GM04504 (cell line): Measurements from ENCODE around the gene DCUN1D1.
A peak's percentile ranks its signal among the peaks of the same experiment; 100 is the strongest.

ENCODE experiments used
- DNase-seq: peaks from one replicate; pipeline ENCODE4 v3.0.0-alpha.2; 2012; ENCODE audit warnings: low read depth

Gene DCUN1D1

GRCh38 chr3:182936239-182936917, 44.0 kb downstream of the DCUN1D1 start:
- no peak for DNase-seq

GRCh38 chr3:182935803-182936202, 44.5 kb downstream of the DCUN1D1 start:
- DNase-seq, result no peak

- no peak for DNase-seq
These were observed 54.4 kb downstream of the DCUN1D1 start for GRCh38 chr3:182925944-182926337.

- peak; percentile 58 for DNase-seq
These were observed 54.9 kb downstream of the DCUN1D1 start for GRCh38 chr3:182925330-182925943.

- no peak for DNase-seq
These were observed 58.5 kb downstream of the DCUN1D1 start for GRCh38 chr3:182921665-182922355.

GRCh38 chr3:182920515-182921084, 59.7 kb downstream of the DCUN1D1 start:
- DNase-seq, result no peak

GRCh38 chr3:182919866-182920357, 60.4 kb downstream of the DCUN1D1 start:
- no peak for DNase-seq

- DNase-seq, result no peak
These were observed 63.2 kb downstream of the DCUN1D1 start for GRCh38 chr3:182917134-182917533.

- peak; percentile 29 for DNase-seq
These were observed 66.0 kb downstream of the DCUN1D1 start for GRCh38 chr3:182914341-182914740.

- no peak for DNase-seq
These were observed 66.4 kb downstream of the DCUN1D1 start for GRCh38 chr3:182913889-182914288.

- DNase-seq, result no peak
These were observed 67.9 kb downstream of the DCUN1D1 start for GRCh38 chr3:182912474-182912873.

GRCh38 chr3:182911782-182912111, 68.6 kb downstream of the DCUN1D1 start:
- DNase-seq, result no peak

GRCh38 chr3:182910936-182911781, 69.2 kb downstream of the DCUN1D1 start:
- DNase-seq, result no peak

- DNase-seq, result no peak
These were observed 70.9 kb downstream of the DCUN1D1 start for GRCh38 chr3:182909318-182910040.

- no peak for DNase-seq
These were observed 71.9 kb downstream of the DCUN1D1 start for GRCh38 chr3:182908471-182908870.

- no peak for DNase-seq
These were observed 74.3 kb downstream of the DCUN1D1 start for GRCh38 chr3:182906036-182906435.

GRCh38 chr3:182905623-182906022, 74.7 kb downstream of the DCUN1D1 start:
- DNase-seq, result no peak

- no peak for DNase-seq
These were observed 76.2 kb downstream of the DCUN1D1 start for GRCh38 chr3:182904164-182904563.

- no peak for DNase-seq
These were observed 78.1 kb downstream of the DCUN1D1 start for GRCh38 chr3:182902236-182902635.

GRCh38 chr3:182896553-182896952, 83.8 kb downstream of the DCUN1D1 start:
- no peak for DNase-seq

GRCh38 chr3:182895513-182896112, 84.7 kb downstream of the DCUN1D1 start:
- DNase-seq, result no peak
